Kidney (tissue), 14 donors: ENCODE measurements around the gene SCMH1. TPM values are rescaled to one million over a fixed set of nuclear protein-coding genes. Genes with fewer than 3 reads are reported as not detected.
A peak's percentile ranks its signal among the peaks of the same experiment; 100 is the strongest.

ENCODE experiments used
- DNase-seq, 5 donors: peaks; one replicate each; pipeline ENCODE4 v3.0.0-alpha.2; 2013 to 2020
- FAIRE-seq: peaks from 2 replicates; lab custom pipeline; 2012; peaks lifted over from hg19 to GRCh38; lab: Jason Lieb, UNC
- H3K27ac ChIP-seq, 2 donors: one replicate each; pipeline ENCODE4 v1.7.0; 2013; ENCODE audit warnings: low read depth in 2 of 2, low read length in 2 of 2, inconsistent platforms in 1 of 2
- H3K27me3 ChIP-seq: one replicate; pipeline ENCODE4 v1.7.1; 2013; ENCODE audit warnings: low read length, inconsistent platforms; ENCODE audit not compliant: control insufficient read depth, insufficient read depth
- H3K36me3 ChIP-seq, 3 donors: one replicate each; pipeline versions ENCODE4 v1.7.0 to v1.7.1; 2013; ENCODE audit warnings: low read length in 3 of 3, control low read depth in 1 of 3, inconsistent platforms in 1 of 3; ENCODE audit not compliant: insufficient read depth in 3 of 3, control insufficient read depth in 2 of 3
- H3K4me1 ChIP-seq, 3 donors: one replicate each; pipeline versions ENCODE4 v1.7.0 to v1.7.1; 2013; ENCODE audit warnings: low read length in 3 of 3, inconsistent platforms in 1 of 3, low read depth in 1 of 3; ENCODE audit not compliant: control insufficient read depth in 2 of 3, insufficient read depth in 2 of 3
- H3K4me3 ChIP-seq, 3 donors: one replicate each; pipeline versions ENCODE4 v1.7.0 to v1.8.1; 2013; ENCODE audit warnings: low read length in 3 of 3, control low read depth in 1 of 3, inconsistent platforms in 1 of 3
- H3K9ac ChIP-seq, 3 donors: one replicate each; pipeline versions ENCODE4 v1.7.0 to v1.7.1; 2013; ENCODE audit warnings: low read length in 3 of 3, control low read depth in 1 of 3, inconsistent platforms in 1 of 3
- H3K9me3 ChIP-seq, 3 donors: one replicate each; pipeline versions ENCODE4 v1.7.0 to v1.7.1; 2013; ENCODE audit warnings: low read length in 3 of 3, control low read depth in 1 of 3, inconsistent platforms in 1 of 3; ENCODE audit not compliant: control insufficient read depth in 2 of 3, insufficient read depth in 1 of 3
- CTCF ChIP-seq: IDR thresholded peaks from 3 replicates; pipeline ENCODE4 v1.5.1; 2012; ENCODE audit warnings: mild to moderate bottlenecking, moderate library complexity, borderline replicate concordance; ENCODE audit not compliant: insufficient read depth; ENCODE audit errors: extremely low read depth
- intact Hi-C: fragments of 100-400 bp; cut with DNase I; formaldehyde crosslinking; loops from one replicate; pipeline ENCODE4 v1.11.1; 2022
- polyA plus RNA-seq: library from polyadenylated mRNA; stranded (reverse); fragments of 350-450 nt; fragmentation: Illumina TruSeq; extraction: RNeasy Lipid Tissue Mini Kit (QIAGEN cat#74804); gene quantifications from one replicate; pipeline ENCODE4 v1.2.3, GENCODE V29; 2014; ENCODE audit warnings: low read depth, low replicate concordance; ENCODE audit not compliant: insufficient read depth
- total RNA-seq: library from RNA; stranded (reverse); fragmentation: NEBNext Ultra II Directional; extraction: Animal tissue kit (Norgen Biotek cat#: 25700); gene quantifications from one replicate; pipeline ENCODE4 v1.2.1, GENCODE V29; 2021
- donor health status: control.
- donor health status: control.
- donor health status: control.
- donor health status: control.
- donor health status: control.
- donor health status: DM: yes; HTN: yes; CAD: no.
- donor health status: Normal renal cell carcinoma (clear cell type).

SCMH1 gene
- total and polyA plus RNA-seq, 2 donors from 2014 or later, result 26.4 to 58.3 TPM

GRCh38 chr1:41245659-41246058 is 3.6 kb upstream of the SCMH1 start:
- Histone ChIP-seq H3K9ac (no peak overlapping the region), H3K4me1 (peaks cover 0 to 9% (median 5%) of the 10 kb centered on the region in 3 donors), H3K36me3 (no peaks in the 10 kb centered on the region), H3K27me3 (no peaks in the 10 kb centered on the region), H3K4me3 (no peak overlapping the region), H3K27ac (no peak overlapping the region), H3K9me3 (no peaks in the 10 kb centered on the region)
- TF ChIP-seq CTCF, result no peak
- intact Hi-C loops, result no loop called here
- no peak for FAIRE-seq
- no peak for DNase-seq

GRCh38 chr1:41243079-41243385 is 926 bp upstream of the SCMH1 start:
- FAIRE-seq (no peak), DNase-seq (peak in 1 of 5 donors; percentile 12)
- Histone ChIP-seq H3K9ac (no peak overlapping the region), H3K27ac (no peak overlapping the region), H3K27me3 (no peaks in the 10 kb centered on the region), H3K36me3 (no peaks in the 10 kb centered on the region), H3K9me3 (no peaks in the 10 kb centered on the region), H3K4me1 (peaks cover 0 to 13% (median 12%) of the 10 kb centered on the region in 3 donors), H3K4me3 (peak overlapping the region in 2 of 3 donors; percentile 55 to 72)
- intact Hi-C loops, result no loop called here
- TF ChIP-seq CTCF, result no peak

GRCh38 chr1:41242342-41243078 is 404 bp upstream of the SCMH1 start:
- Histone ChIP-seq H3K4me3 (peak overlapping the region; percentile 55 to 72 (median 62)), H3K9ac (peak overlapping the region in 2 of 3 donors; percentile 30 to 58), H3K27ac (peak overlapping the region; percentile 76 to 85), H3K9me3 (no peaks in the 10 kb centered on the region), H3K36me3 (no peaks in the 10 kb centered on the region), H3K4me1 (peaks cover 0 to 13% (median 12%) of the 10 kb centered on the region in 3 donors), H3K27me3 (no peaks in the 10 kb centered on the region)
- intact Hi-C loops, result no loop called here
- no peak for FAIRE-seq
- TF ChIP-seq CTCF, result no peak
- peak in 4 of 5 donors; percentile 23 to 83 (median 60) for DNase-seq
